C4-2B (cell line): Measurements from ENCODE around the gene ATG4A.

ENCODE experiments used
- H3K27ac ChIP-seq: fragments of 450-650 bp; 2 replicates; pipeline ENCODE4 v1.5.1; 2017
- CTCF ChIP-seq: fragments of 450-650 bp; conservative IDR thresholded peaks from 2 replicates; pipeline ENCODE4 v1.5.1; 2017; ENCODE audit warnings: mild to moderate bottlenecking
- ZFX ChIP-seq: fragments of 450-650 bp; IDR thresholded peaks from 2 replicates; pipeline ENCODE4 v1.6.1; 2017

The ATG4A gene

GRCh38 chrX:108088511-108088910 is 3.1 kb upstream of the ATG4A start:
- no peak overlapping the region for H3K27ac ChIP-seq
- TF ChIP-seq ZFX (no peak), CTCF (no peak)

- TF ChIP-seq CTCF = no peak
- TF ChIP-seq ZFX = no peak
- peak overlapping the region; percentile 82 for H3K27ac ChIP-seq
Observed at GRCh38 chrX:108090491-108091263, 901 bp upstream of the ATG4A start.

- no peak for TF ChIP-seq CTCF
- no peak for TF ChIP-seq ZFX
- peak overlapping the region; percentile 82 for H3K27ac ChIP-seq
Observed at GRCh38 chrX:108091878-108092291, 307 bp downstream of the ATG4A start.

- no peak for TF ChIP-seq CTCF
- no peak for TF ChIP-seq ZFX
Observed at GRCh38 chrX:108097380-108097779, 5.8 kb downstream of the ATG4A start.

GRCh38 chrX:108105473-108105872 is 13.9 kb downstream of the ATG4A start:
- no peak for TF ChIP-seq CTCF
- no peak for TF ChIP-seq ZFX
- H3K27ac ChIP-seq = no peak overlapping the region

More at GRCh38 chrX:108097380-108097779, 5.8 kb downstream of the ATG4A start:
- no peak overlapping the region for H3K27ac ChIP-seq

- no peak for TF ChIP-seq ZFX
- no peak for TF ChIP-seq CTCF
- no peak overlapping the region for H3K27ac ChIP-seq
Observed at GRCh38 chrX:108114541-108114940, 23.0 kb downstream of the ATG4A start.

GRCh38 chrX:108117988-108118387 is 26.4 kb downstream of the ATG4A start:
- no peak overlapping the region for H3K27ac ChIP-seq
- no peak for TF ChIP-seq CTCF
- TF ChIP-seq ZFX = no peak
